Stromal cell of bone marrow (primary cell): ENCODE data around the gene AKNA.

Source experiments
- DNase-seq: peaks from one replicate; pipeline ENCODE4 v3.0.0-alpha.2; 2012; ENCODE audit warnings: low read depth

The AKNA gene

DNA sequence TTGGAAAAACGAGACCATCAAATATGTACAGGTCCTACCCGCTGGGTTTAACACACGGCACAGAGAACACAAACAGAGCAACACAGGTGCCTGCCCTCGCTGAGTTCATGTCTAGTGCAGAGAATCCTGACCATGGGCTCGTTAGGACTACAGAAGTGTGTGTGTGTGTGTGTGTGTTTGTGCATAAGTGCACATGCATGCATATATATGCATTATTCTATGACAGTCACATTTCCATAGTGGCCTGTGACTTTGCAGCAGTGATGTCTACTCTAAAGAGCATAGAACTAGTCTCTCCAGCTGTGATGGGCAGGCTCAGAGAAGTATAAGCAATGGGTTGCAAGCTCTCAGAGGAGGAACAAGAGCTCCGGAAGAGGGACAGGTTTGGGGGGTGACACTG, 30.4 kb downstream of the AKNA start:
- DNase-seq, result no peak

- DNase-seq, result no peak
Measured at GRCh38 chr9:114356792-114357191, 31.0 kb downstream of the AKNA start.

GRCh38 chr9:114355821-114356220, 32.0 kb downstream of the AKNA start:
- no peak for DNase-seq

- DNase-seq, result no peak
Measured at GRCh38 chr9:114351932-114352331, 35.9 kb downstream of the AKNA start.

DNA sequence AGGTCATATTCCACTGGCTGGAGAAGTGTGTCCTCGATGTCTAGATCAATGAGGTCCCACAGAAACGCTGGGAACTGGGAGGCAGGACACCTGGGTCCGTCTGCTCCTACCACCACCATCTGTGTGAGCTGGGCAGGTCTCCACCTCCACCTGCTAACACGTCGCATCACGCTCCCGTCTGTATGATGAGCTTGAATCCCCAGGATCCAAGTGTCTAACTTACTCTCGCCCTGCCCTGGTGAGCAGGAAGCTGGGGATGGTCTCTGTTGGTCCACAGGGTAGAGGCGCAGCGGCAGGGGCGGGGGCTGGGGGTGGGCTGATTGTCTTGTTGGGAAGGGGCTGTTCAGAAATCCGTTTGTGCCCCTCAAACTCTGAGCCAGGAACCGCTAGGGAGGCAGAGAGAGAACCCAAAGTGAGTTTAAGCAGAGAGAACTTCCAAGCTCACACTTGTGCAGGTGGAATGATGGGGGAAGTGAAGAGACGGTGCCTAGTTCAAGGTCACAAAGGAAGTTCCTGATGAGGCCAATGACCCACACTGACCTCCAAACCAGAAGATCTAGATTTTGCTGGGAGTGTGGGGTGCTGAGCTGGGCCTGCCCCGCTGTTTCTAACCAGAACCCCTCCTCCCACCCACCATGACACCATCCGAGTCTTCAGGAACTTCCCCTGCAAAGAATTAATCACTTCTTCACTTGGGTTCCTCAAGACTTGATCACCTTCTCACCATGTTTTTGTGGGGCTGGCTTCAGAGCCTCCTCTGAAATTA, 37.0 kb downstream of the AKNA start:
- no peak for DNase-seq

DNA sequence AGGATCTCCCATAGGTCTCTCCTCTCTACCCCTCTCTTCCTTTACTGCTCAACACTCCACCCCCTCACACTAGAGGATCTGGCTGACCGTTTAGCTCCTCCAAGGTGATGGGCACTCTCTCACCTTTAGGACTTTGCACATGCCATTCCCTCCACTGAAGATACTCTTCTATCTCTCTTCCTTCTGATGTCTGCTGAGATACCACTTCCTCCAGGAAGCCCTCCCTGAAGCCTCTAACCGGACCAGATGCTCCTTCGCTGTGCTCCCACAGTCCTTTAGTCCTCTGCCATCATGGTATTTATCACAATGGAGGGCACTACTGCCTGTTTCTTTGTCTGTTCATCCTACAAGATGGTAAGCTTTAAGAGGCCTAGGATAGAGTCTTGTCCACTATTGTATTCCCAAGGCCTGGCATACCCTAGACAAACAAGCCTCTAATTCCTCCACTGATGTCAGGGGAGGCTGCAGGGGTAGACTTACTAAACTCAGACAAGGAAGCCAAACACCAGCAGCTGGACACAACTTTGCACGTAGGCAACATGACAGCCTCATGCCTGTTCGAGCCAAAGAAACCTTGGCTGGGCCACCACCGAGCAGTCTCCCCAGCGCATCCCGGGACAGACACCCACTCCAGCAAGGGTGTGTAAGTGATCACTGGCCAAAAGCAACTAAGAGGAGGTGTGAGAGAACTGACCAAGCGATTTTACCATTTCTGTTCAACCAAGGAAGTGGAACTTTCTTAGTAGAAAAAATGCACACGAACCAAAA, 37.9 kb downstream of the AKNA start:
- DNase-seq, result no peak

GRCh38 chr9:114348906-114349482, 38.8 kb downstream of the AKNA start:
- peak; percentile 97 for DNase-seq

DNA sequence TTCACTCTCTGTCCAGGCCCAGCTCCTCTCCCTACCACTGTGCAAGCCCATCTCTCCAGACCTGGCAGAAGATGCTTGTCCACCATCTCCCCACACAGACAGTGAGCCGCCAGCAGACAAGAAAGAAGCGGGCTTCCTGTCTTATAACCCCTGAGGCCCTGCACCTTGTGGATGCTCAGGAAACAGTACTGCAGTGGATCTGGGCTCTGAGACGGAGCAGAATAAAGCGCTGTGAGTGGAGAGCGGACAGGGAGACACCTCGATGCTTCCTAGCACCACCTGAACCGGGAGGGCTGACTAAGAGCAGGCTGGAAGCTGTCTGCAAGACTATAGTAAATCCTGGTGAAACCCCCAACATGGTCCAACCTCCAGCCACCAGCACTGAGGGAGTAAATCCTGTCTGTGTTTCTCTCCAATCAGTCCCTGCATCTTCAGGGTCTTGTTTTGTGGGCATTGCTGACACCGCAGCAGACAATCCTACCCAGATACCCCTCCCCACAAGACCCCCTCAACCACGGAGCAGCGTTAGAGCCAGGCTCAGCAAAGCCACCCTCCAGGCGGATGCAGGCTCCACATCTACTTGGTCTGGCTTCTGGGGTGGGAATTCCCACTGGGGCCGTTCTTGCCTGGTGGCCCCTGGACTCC, 39.4 kb downstream of the AKNA start:
- DNase-seq, result no peak

DNA sequence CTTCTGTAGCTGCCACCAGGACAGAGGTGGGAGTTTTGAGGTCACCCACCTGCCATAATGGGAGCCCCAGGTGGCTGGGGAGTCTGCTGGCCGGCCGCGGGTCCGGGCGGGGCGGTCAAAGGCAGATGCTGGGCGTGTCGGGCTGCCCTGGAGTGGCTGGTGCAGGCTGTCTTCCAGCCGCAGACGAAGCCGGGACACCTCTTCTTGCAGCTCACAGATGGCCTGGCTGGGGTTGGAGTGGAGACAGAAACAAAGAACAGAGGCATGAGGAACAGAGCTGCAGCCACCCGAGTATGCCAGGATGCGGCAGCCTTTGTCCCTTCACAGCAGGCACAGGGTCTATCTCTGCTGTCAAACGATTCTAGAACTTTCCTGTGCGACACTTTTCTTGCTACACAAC, 40.1 kb downstream of the AKNA start:
- DNase-seq, result no peak

- DNase-seq, result no peak
Measured at GRCh38 chr9:114346146-114346545, 41.6 kb downstream of the AKNA start.

DNA sequence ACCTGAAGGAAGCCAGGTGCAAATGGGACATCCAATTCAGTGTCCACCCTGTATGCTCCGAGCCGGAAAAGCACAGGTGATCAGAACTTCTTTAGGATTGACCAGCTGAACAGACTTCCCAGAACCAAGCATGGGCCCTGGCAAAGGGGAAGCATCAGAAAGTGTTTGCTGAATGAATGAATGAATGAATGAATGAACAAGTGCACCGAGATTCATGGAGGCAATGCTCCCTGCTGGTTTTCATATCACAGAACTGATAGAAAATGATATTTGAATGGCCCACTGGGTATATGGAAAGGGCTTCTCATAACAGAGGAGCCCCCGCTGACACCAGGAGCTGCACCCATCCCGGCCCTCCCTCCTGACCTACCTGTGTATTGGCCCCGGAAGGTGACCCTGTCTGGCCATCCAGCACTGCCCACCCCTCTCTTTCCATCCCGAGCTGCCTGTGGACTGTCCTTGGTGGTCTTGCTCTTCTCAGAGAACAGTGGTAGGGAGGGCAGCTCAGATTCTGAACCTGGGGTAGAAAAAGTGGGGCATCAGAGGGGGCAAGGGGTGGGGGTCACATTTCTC, 42.2 kb downstream of the AKNA start:
- no peak for DNase-seq

DNA sequence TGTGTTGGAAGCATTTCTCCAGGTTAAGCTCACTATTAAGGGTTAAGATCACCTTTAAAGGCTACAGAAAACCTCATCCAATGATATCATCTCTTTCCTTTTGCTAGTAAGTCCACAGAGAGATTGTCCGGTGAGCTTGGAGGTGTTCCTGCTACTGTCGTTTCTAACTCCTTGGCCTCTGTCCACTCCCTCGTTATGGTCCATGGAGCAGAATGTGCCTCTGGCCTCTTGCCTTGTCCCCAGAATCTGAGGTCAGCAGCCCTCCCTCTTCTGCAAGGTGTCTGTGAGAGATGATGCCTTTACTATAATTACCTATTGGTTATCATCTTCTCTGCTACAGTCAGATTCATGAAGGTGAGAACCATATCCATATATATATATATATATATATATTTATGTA, 43.1 kb downstream of the AKNA start:
- no peak for DNase-seq

DNA sequence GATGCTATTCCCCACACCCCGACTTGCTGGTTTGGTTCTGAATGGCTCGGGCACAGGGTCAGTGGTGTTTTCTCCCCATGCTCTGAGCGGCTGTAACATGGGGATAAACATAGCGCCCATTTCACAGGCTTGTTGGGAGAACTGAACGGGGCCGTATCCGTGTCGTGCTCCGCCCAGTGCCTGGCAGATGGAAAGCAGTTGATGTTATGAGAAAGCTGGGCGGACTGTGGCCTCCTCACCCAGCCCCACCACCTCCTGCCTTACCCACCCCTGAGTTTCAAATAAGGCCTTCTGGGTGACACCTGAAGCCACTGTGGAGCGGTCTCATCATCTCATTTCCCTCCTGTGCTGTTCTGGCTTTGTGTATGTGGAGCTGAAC, 43.6 kb downstream of the AKNA start:
- DNase-seq, result no peak

- DNase-seq, result no peak
Measured at GRCh38 chr9:114343471-114344187, 44.2 kb downstream of the AKNA start.

- DNase-seq, result no peak
Measured at GRCh38 chr9:114342755-114343440, 44.9 kb downstream of the AKNA start.

GRCh38 chr9:114341991-114342390, 45.8 kb downstream of the AKNA start:
- DNase-seq, result no peak

DNA sequence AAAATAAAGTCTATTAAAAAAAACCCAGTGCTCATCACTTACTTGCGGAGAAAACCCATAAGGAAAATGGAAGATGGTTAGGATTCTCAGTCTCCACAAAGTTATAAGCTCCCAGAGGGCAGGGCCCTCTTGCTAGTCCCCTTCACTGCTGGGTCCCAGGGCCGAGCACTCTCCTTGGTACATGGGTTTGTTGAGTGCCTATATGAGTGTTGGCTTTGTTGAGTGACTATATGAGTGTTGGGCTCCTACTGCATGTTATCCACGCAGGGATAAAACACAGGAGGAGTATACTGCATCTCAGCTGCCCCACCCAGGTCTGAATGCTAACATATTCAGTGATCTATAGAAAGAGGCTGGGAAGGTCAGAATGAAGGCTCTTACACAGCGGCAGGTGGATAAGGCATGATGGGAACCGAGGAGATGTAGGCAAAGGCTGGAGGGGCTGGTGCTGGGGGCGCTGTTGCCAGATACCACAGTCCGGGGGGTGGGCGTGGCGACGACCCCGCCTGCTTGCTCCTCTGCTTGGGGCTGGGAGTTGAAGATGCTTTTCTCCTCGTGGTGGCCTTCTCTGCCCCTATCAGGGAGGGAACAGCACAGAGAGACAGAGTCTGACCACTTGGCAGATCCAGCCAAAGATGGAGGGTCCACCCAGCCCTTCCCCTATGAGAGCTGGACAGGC, 46.5 kb downstream of the AKNA start:
- DNase-seq, result no peak

- DNase-seq, result no peak
Measured at GRCh38 chr9:114339130-114339908, 48.5 kb downstream of the AKNA start.

DNA sequence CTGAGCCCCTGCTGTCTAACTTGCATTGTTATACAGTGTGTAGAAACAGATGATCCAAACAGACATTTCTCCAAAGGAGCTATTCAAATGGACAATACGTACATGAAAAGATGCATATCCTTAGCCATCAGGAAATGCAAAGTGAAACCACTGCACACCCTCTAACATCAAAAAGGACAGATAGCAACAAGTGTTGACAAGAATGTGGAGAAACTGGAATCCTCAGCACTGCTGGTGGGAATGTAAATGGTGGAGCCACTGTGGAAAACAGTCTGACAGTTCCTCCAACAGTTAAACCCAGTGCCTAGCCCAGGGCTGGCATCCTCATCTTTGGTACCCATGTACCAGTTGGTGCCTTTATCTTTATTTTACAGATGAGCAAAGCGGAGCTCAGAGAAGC, 49.6 kb downstream of the AKNA start:
- no peak for DNase-seq
